ENCODE data around the gene WASHC2A. TPM values are rescaled to one million over a fixed set of nuclear protein-coding genes. Genes with fewer than 3 reads are reported as not detected.
A peak's percentile ranks its signal among the peaks of the same experiment; 100 is the strongest.
"Not testable (repeated sequence)": the region's sequence is repeated elsewhere in the genome, so short reads cannot be mapped to it uniquely, and the experiment has no call there.

WASHC2A gene
- total RNA-seq, 1 donor from 2014 or later: 58.5 TPM

- DNase-seq; H3K4me1 Mint-ChIP-seq (ENCODE audit: low read depth, unreplicated experiment); H3K4me3 Mint-ChIP-seq (ENCODE audit: unreplicated experiment); H3K9me3 Mint-ChIP-seq (ENCODE audit: unreplicated experiment); H3K27ac Mint-ChIP-seq (ENCODE audit: unreplicated experiment); H3K36me3 Mint-ChIP-seq (ENCODE audit: unreplicated experiment); H3K27me3 Mint-ChIP-seq (ENCODE audit: unreplicated experiment): not testable (repeated sequence)
Measured at GRCh38 chr10:50132841-50133240, 65.1 kb downstream of the WASHC2A start.

GRCh38 chr10:50143512-50144174 is 75.9 kb downstream of the WASHC2A start:
- not testable (repeated sequence) for H3K27ac Mint-ChIP-seq (ENCODE audit: unreplicated experiment); H3K36me3 Mint-ChIP-seq (ENCODE audit: unreplicated experiment); DNase-seq; H3K4me1 Mint-ChIP-seq (ENCODE audit: low read depth, unreplicated experiment); H3K9me3 Mint-ChIP-seq (ENCODE audit: unreplicated experiment); H3K27me3 Mint-ChIP-seq (ENCODE audit: unreplicated experiment); H3K4me3 Mint-ChIP-seq (ENCODE audit: unreplicated experiment)

GRCh38 chr10:50145575-50145974 is 77.8 kb downstream of the WASHC2A start:
- not testable (repeated sequence) for H3K9me3 Mint-ChIP-seq (ENCODE audit: unreplicated experiment); H3K27ac Mint-ChIP-seq (ENCODE audit: unreplicated experiment); DNase-seq; H3K27me3 Mint-ChIP-seq (ENCODE audit: unreplicated experiment); H3K4me1 Mint-ChIP-seq (ENCODE audit: low read depth, unreplicated experiment); H3K4me3 Mint-ChIP-seq (ENCODE audit: unreplicated experiment); H3K36me3 Mint-ChIP-seq (ENCODE audit: unreplicated experiment)

DNA sequence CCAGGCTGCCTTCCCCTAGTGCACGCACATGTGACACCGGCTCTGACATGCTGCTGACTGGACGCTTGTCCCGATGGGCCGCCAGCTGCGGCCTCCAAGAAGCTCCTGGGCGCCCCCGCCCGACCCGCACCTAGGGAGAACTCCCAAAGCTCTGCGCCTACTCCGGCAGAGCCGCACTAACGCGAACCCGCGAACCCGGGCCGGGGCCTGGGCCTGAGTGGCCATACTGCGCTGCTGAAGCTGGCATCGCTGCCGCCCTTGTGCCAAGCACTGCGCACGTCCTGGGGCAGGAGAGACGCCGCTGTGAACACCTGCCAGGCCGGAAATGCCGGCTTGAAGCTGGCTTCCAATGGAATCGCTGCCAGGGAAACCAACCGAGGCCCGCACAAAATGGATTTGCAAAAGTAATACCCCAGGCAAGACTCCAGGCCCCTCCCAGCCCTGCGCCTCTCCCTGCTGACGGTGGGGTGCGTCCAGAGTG is 85.1 kb downstream of the WASHC2A start:
- TF ChIP-seq CTCF (IDR thresholded peaks at IDR 0.05; ENCODE audit: partially characterized antibody, unreplicated experiment): no peak
- Mint-ChIP-seq H3K27me3 (ENCODE audit: unreplicated experiment) (no peaks in the 10 kb centered on the region), H3K4me1 (ENCODE audit: low read depth, unreplicated experiment) (no peaks in the 10 kb centered on the region), H3K4me3 (ENCODE audit: unreplicated experiment) (no peak overlapping the region), H3K36me3 (ENCODE audit: unreplicated experiment) (no peaks in the 10 kb centered on the region), H3K27ac (ENCODE audit: unreplicated experiment) (no peak overlapping the region), H3K9me3 (ENCODE audit: unreplicated experiment) (peaks cover 3% of the 10 kb centered on the region)
- peak; percentile 46 for DNase-seq

DNA sequence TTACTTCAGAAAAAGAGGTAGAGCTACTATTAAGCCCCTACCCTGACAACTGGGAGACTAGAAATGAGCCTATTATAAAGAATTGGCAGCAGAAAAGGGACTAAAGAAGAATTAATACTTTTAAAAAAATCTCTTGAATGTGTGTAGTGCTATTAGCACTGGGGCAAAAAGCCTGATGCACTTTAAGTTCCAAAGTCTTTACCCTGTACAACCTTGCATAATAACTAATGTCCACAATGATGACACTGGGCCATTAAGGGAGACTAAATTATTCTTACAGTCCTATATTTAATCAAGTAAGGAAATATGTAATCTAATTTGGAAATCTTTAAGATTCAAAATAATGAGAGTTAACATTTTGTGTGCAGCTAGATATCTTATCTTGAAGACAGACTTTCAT is 90.1 kb downstream of the WASHC2A start:
- not testable (repeated sequence) for DNase-seq; H3K27me3 Mint-ChIP-seq (ENCODE audit: unreplicated experiment); H3K4me3 Mint-ChIP-seq (ENCODE audit: unreplicated experiment); H3K36me3 Mint-ChIP-seq (ENCODE audit: unreplicated experiment); H3K4me1 Mint-ChIP-seq (ENCODE audit: low read depth, unreplicated experiment); H3K9me3 Mint-ChIP-seq (ENCODE audit: unreplicated experiment); H3K27ac Mint-ChIP-seq (ENCODE audit: unreplicated experiment)

DNA sequence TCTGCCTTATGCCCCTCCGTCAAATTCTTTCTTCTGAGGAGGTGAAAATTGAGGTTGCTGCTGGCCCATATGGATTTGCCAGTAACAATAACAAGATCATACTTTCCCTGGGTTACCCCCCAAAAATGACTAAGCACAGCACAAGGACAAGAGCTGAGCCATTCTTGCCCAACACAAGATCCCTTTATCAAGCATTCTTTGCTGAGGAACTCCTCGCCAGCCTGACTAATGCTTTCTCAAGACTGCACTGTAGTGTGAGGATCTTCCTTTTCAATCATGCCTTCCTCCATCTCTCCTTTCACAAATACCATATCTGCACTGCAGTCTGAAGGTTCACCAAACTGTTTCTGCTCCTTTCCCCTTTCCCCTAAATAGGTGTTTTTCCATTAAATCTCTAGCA is 92.1 kb downstream of the WASHC2A start:
- not testable (repeated sequence) for DNase-seq; H3K9me3 Mint-ChIP-seq (ENCODE audit: unreplicated experiment); H3K27me3 Mint-ChIP-seq (ENCODE audit: unreplicated experiment); H3K36me3 Mint-ChIP-seq (ENCODE audit: unreplicated experiment); H3K27ac Mint-ChIP-seq (ENCODE audit: unreplicated experiment); H3K4me1 Mint-ChIP-seq (ENCODE audit: low read depth, unreplicated experiment); H3K4me3 Mint-ChIP-seq (ENCODE audit: unreplicated experiment)

DNA sequence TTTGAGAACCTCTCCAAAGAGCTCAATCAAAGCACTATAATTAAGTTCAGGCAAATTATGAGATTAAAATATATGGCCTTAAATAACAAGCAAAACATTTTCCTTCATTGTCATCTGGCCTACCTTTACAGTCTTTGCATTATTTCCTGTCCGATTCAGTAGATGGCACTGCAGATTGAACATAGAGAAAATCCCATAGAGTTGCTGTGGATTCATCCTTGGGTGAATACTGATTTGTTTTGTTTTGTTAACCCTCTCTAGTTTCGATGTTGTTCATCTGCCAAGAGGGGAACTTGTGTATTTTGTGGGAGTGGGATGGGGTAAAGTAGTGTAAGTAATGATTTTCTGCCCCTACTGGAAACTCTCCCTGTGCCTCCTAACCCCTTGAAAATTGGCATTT is 97.3 kb downstream of the WASHC2A start:
- not testable (repeated sequence) for H3K9me3 Mint-ChIP-seq (ENCODE audit: unreplicated experiment); DNase-seq; H3K27ac Mint-ChIP-seq (ENCODE audit: unreplicated experiment); H3K4me1 Mint-ChIP-seq (ENCODE audit: low read depth, unreplicated experiment); H3K36me3 Mint-ChIP-seq (ENCODE audit: unreplicated experiment); H3K4me3 Mint-ChIP-seq (ENCODE audit: unreplicated experiment); H3K27me3 Mint-ChIP-seq (ENCODE audit: unreplicated experiment)

- H3K4me1 Mint-ChIP-seq (ENCODE audit: low read depth, unreplicated experiment); H3K4me3 Mint-ChIP-seq (ENCODE audit: unreplicated experiment); H3K9me3 Mint-ChIP-seq (ENCODE audit: unreplicated experiment); DNase-seq; H3K36me3 Mint-ChIP-seq (ENCODE audit: unreplicated experiment); H3K27me3 Mint-ChIP-seq (ENCODE audit: unreplicated experiment); H3K27ac Mint-ChIP-seq (ENCODE audit: unreplicated experiment): not testable (repeated sequence)
Measured at GRCh38 chr10:50167833-50168232, 100.1 kb downstream of the WASHC2A start.

GRCh38 chr10:50169506-50169905 is 101.8 kb downstream of the WASHC2A start:
- DNase-seq; H3K9me3 Mint-ChIP-seq (ENCODE audit: unreplicated experiment); H3K36me3 Mint-ChIP-seq (ENCODE audit: unreplicated experiment); H3K4me3 Mint-ChIP-seq (ENCODE audit: unreplicated experiment); H3K27me3 Mint-ChIP-seq (ENCODE audit: unreplicated experiment); H3K27ac Mint-ChIP-seq (ENCODE audit: unreplicated experiment); H3K4me1 Mint-ChIP-seq (ENCODE audit: low read depth, unreplicated experiment): not testable (repeated sequence)

DNA sequence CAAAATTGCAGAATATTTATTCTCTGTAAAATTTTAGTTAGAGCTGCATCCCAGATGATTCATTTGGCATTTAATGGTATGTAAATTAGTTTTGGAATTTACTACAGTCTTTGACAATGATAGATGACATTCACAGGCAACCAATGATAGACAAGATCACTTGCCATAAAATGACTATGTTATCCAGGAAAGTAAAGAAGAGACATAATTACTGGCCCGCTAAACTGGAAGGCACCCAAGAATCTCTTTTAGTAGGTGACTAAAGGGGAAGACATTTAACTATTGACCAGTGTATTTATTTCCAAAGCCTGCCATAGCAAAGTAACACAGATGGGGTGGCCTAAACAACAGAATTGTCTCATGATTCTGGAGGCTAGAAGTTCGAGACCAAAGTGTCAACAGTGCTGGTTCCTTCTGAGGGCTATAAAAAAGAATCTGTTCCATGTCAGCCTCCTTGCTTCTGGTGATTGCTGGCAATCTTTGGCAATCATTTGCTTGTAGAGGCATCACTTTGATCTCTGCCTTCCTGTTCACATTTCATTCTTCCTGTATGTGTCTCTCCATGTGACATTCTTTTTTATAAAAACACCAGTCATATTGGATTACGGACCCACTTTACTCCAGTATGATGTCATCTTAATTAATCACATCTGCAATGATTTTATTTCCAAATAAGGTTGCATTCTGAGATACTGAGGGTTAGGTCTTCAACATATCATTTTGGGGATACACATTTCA is 107.2 kb downstream of the WASHC2A start:
- not testable (repeated sequence) for H3K36me3 Mint-ChIP-seq (ENCODE audit: unreplicated experiment); H3K27ac Mint-ChIP-seq (ENCODE audit: unreplicated experiment); H3K4me3 Mint-ChIP-seq (ENCODE audit: unreplicated experiment); DNase-seq; H3K27me3 Mint-ChIP-seq (ENCODE audit: unreplicated experiment); H3K9me3 Mint-ChIP-seq (ENCODE audit: unreplicated experiment); H3K4me1 Mint-ChIP-seq (ENCODE audit: low read depth, unreplicated experiment)

Measured in glutamatergic neuron (in vitro differentiated cells).